NCI-H187 treated with DMSO at 0.1 percent for 48 hours (cell line): Measurements from ENCODE around the gene APBA1.

ENCODE experiments used
- DNase-seq: peaks from one replicate; lab custom pipeline; 2025; lab: John Stamatoyannopoulos, UW

Gene APBA1

DNA sequence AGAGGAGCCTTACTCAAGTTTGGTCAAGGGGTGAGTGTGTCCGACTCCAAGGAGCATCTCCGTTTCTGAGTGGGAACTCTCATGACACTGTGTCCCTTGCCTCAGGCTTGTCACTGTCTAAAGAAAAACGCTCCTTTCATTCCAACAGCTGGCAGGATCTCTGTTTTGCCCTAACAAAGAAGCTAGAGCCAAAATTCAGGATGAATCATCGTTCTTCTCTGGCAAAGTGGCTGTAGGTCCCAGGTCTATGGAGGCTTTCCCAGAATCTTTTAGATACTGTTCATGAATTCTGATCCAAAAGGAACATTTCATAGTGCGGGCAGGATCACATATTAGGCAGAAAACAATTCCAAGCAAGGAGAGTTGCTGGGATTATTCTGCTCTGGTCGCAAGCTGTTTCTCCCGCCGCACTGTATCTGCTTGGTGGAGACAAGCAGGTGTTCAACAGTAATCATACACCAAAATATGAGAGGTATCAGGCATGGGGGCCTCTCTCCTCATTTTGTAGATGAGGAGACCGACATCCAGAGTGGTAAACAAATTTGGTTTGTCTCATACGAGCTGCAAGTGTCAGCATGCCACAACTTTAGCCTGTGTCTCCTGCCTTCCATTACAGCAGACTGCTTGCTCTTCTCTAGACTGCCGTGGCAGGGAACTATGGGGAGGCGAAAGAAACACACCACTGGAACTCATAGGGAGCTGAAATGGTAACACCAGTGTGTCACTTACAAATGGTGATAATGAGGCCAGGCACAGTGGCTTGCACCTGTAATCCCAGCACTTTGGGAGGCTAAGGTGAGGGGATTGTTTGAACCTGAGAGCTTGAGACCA lies 274.6 kb downstream of the APBA1 start:
- DNase-seq, result no peak

DNA sequence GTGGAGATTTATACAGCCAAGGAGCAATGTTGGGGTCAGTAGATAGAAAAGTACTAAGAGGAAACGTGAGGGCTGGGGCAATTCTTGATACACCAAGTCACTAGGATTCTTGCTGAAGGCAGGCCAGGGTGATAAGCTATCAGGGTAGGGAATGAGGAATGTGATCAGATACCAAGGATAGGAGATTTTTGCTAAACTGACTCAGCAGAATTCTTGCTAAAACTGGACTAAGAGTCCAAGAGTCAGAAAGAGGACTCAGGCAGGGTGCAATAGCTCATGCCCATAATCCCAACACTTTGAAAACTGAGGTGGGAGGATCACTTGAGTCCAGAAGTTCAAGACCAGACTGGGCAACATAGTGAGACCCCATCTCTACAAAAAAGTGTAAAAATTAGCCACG lies 275.4 kb downstream of the APBA1 start:
- DNase-seq, result no peak

DNA sequence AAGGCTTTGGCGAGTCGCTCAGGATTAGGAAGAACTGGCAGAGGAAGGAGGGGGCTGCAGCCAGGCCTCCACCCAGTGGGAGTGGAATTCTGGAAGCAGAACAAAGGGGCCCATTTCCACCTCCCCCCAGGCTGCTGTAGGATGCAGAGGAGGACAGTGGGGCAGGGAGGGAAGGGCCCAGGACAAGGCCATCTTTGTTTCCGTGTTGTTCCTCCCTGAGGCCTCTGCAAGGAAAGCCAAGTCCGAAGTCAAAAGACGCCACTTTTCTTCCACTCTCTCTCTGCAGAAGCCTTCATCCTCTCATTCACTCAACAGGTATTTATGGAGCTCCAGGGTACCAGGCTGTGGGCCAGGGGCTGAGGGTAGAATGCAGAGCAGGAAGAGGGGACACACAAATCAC lies 276.5 kb downstream of the APBA1 start:
- no peak for DNase-seq

DNA sequence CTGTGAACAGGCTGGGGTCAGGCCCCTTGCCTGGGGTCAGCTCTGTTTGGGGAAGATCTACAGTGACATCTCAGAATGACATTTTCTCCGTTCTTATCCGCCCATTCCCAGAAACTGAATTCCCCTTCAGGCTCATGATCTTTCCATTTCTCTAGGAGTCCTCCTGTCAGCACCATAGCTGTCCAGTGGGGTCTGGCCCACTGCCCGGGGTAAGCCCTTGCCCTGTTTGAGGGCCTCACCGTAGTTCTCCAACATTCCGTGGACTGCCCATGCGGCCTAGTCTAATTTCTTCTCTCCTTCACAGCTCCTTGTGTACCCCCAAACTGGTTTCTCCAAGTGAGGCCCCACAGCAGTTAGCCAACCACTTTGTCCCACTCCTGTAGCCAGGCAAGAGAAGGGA lies 278.7 kb downstream of the APBA1 start:
- no peak for DNase-seq

DNA sequence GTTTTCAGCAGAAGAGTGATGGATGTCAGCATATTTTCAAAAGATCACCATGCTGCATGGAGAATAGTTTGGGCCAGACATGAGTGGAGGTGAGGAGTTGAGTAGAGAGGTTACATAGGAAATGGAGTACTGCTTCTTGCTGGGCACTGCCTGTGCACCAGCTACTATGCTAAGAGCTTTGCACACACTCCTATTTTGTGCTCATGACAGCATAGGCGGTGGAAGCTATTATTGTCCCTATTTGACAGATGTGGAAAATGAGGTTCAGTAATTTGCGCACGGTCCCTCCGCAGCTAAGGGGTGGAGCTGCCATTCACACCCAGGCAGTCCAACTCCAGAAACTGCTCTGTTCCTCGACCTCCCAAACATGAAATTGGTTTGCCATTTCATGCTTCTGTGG lies 279.3 kb downstream of the APBA1 start:
- no peak for DNase-seq

DNA sequence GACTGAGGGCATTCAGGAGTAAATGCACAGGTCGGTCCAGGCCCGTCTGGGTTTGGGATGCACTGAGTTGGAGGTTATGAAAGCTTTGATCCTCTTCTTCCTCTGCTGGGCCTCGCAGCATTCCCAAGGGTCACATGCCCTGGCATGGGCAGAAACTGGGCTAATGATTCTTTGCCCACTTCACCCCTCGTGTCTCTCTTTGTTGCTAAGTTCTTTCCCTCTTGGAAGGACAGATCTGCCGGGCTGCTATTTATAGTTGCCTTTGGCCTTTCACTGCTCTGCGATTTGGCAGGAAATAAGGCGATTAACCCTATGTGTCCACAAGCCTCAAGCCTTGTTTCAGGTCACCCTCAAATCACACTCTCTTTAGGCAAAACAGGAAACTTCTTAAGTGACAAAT lies 280.2 kb downstream of the APBA1 start:
- no peak for DNase-seq

DNA sequence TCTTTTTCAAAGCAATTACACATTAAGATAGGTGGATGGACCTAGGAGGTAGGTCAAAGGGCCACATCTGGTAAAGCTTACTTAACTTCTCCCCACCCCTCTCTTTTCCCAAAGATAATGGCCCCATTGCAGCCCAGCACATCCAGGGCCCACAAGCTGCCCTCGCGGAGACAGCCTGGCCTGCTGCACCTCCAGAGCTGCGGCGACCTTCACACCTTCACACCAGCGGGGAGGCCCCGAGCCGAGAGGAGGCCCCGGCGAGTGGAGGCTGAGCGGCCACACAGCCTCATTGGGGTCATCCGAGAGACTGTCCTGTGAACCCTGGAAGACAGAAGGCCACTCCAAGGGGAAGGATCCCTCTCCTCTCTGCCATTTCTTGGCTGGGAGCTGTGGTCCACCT lies 280.7 kb downstream of the APBA1 start:
- no peak for DNase-seq

DNA sequence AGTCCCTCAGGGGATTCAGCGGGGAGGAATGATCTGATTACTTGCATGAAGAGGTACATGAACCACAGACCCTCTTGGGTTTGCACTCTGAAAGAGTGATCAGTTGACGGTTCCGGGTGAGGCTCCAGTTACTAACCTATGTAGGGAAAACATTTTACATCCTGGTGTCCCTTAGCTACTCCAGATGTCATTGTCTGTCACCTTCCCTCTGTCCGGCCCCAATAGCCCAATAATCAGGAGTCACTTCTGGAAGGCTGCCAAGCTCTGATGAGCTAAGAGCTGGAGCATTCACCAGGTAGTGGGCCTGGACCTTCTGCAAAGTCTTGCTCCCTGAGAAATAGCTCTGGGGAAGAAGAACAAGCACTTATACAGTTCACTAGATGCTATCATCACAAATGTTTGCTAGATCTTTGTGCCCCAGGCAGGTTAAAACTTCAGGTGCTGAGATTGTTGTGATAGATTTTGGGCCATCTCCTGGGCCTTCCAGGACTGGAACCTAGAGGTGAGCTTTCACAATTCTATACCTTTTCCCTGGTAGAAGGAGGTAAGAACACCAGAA lies 282.7 kb downstream of the APBA1 start:
- no peak for DNase-seq

DNA sequence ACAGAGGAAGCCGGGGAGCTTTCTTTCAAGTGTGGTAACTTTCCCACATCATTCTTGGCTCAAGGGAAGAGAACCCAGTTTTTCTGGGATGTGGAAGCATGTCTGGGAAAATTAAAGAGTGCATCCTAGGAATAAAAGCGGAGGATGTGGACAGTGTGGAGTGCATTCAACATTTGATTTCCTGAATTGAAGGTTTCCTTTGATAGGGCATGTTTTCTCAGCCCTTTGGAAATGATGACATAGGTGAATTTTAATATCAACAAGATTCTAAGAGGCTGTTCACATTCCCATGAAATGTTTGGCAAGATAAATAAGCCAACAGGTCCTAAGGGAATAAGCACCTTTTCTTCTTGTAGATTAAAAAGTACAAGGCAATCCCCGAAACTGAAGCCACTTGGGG lies 283.6 kb downstream of the APBA1 start:
- DNase-seq, result no peak

DNA sequence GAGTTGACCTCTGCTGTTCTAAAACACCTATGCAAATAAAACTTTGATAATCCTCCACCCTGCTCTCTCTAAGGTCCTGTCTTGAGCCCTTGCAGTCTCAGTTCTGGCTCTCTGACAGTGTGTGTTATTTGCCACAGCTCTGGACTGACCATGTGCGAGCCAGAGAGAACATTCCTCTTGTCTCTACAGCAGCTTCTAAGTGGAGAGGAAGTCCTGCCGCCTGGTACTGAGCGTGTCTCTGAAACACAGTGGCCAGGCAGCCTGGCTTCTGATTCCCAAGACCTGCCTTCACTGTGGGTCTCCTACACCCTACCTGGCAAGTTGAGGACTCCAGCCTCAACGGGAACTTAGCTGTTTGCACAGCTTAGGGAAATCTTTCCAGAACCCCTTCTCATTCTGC lies 285.5 kb downstream of the APBA1 start:
- DNase-seq, result no peak

DNA sequence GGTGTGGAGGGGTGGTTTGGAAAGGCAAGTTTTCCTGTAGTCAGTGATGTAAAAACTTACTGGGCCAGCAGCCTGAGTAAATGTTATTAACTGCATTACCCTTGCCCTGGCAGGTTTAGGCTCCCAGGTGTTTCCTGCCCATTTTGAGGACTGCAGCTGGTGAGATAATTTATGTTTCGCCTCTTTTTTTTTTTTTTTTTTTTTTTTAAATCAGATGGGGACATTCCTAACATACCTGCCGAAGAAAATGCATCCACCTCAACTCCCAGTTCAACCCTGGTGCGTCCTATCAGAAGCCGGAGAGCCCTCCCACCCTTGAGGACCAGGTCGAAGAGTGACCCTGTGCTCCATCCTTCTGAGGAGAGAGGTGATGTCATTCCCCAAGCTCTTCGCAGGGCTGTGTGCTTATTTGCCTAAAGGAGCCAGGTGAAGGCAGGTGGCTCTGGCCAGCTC lies 286.6 kb downstream of the APBA1 start:
- no peak for DNase-seq

DNA sequence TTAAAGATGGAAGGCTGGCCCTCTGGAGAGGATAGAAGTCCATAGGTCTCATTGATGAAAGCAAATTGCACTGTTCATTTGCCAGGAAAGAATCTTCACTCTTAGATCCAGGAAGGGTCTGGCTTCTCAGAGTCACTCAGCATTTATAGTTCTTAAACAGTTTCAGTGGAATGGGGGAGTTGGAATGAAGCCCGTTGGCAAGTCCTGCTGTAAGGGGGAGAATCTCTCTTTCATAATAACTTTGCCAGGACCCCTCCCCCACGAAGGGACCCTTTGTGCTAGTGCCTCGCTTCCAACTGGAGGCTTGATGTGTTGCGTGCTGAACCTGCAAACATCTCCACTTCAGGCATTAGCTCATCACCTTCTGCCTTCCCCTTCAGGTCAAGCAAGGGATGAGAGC lies 290.0 kb downstream of the APBA1 start:
- DNase-seq, result no peak

DNA sequence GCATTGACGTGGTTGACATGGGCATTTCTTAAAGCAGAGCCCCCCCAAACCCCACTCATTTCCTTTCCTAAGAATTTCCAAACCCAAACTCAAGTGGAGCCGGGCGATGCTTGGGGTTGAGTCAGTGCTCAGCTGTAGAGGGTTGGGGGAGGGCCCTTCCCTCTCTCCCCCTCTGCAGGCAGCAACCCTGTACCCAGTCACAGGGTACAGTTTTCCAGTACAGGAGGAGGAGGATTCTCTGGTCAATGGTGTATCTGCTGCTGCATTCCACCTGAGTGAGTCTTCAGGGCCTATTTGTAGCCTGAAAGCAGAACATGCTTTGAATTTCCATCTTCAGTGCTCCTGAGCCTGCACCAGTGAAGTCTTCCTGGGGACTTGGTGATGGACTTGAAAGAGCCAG lies 291.4 kb downstream of the APBA1 start:
- DNase-seq, result no peak

DNA sequence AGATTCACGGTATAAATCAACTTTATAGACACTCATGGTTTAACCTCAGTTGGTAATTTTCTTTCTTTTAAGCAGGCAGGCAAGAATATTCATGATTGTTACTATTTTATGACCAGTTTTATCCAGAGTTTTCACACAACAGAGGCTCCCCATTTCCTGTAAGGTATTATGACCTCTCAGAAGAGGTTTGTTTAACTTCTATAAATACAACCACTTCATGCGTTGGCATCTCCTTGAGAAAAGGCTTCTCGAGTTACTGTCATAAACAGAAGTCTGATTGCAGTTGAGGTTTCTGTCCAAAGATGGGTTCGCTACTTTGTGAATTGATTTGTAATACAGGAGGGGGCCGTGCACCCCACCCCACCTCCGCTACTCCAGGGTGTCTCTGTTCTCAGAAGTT lies 291.9 kb downstream of the APBA1 start:
- no peak for DNase-seq

DNA sequence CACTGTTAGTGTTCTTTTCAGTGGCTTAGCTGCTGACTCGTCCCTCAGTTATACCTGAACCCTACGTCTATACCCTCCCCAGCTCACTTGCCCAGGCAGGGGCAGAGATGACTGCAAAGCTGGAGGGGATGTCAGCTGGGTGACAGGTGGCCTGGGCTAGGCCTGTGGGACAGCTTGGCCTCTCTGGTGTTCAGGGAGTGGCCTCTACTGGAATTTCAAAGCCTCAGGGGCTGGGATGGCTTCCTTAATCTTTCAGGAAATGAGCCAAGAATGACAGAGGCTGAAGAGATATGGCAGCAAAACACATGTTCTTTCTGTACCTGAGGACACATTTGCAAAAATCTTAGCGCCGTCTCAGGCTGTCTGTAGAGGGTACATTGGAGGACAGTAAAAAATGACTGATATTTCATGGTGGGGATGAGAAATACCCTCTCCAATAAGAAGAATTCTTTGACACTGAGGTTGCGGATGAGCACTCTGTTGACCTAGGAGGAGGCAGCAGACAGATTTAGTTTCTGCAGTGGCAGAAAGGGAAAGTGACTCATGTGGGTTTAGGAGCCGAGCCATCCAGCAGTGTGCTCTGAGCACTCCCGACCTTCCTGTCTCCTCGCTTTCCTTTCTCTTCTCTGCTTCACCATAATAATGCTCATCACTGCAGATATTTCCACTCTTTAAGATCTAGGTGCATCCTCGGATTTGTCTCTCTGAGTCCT lies 292.7 kb downstream of the APBA1 start:
- DNase-seq, result no peak

DNA sequence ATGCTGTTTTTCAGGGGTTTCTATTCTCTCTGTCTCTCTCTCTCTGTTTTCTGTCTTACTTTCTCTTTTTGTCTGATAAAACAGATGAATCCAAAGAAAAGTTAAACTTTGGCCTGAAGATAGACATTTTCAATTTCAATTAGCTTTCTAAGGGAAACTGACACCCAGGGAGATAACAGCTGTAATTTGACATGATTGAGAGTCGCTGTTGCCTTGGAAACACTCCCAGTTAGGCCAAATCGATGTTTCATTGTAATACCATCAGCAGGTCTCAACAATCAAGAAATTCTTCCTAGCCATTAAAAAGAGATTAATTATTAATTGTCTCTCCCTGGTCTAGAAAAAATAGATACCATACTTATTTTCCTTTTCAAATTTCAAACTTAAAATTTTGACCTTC lies 294.2 kb downstream of the APBA1 start:
- DNase-seq, result no peak
